ENCODE measurements around the gene FGFR3. TPM values are rescaled to one million over a fixed set of nuclear protein-coding genes. Genes with fewer than 3 reads are reported as not detected.

The FGFR3 gene
- polyA plus RNA-seq, 1 donor from 2014 or later, result 0.48 TPM

DNA sequence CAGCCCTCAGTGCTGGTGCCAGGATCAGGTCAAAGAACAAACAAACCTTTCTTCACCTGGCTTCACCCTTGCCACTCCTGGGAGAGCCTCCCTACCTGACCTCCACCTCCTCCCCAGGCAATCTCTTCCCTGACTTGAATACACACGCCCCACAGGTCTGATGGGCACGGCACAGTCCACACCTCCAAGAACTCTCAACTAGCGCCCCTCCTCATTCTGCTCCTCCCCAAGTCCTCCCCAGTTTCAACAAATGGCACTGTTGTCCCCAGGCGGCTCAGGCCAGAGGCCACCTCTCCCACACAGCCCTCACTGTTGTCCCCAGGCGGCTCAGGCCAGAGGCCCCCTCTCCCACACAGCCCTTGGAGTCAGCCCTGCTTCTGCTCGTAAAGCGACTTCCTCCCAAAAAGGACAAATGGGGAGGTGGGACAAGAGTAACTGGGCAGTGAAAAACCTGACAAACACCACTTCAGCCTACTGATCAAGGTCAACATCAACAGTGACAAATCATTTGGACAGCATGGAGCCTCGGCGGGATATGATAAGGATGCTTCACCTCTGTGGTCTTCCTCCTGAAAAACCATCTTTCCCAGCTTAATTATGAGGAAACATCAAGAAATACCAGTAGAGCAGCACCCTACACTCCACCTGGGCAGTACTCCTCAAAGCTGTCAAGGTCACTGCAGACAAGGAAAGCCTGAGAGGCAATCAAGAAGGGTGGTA lies 60.0 kb downstream of the FGFR3 start:
- Histone ChIP-seq H3K9me2 (ENCODE audit: insufficient read depth, low read length) (no peaks in the 10 kb centered on the region), H3K9ac (ENCODE audit: low read length) (no peak overlapping the region), H2AFZ (ENCODE audit: low read depth, low read length) (no peak overlapping the region), H3K27me3 (ENCODE audit: insufficient read depth, low read depth, low read length) (no peaks in the 10 kb centered on the region), H3K4me3 (ENCODE audit: low read length) (no peak overlapping the region), H4K20me1 (ENCODE audit: insufficient read depth) (no peaks in the 10 kb centered on the region), H3K4me2 (ENCODE audit: low read length) (no peak overlapping the region), H3K36me3 (ENCODE audit: insufficient read depth, low read length) (no peaks in the 10 kb centered on the region), H3F3A (ENCODE audit: insufficient read depth, low read length, poor library complexity, severe bottlenecking) (no peaks in the 10 kb centered on the region), H3K79me2 (replicated peaks; ENCODE audit: insufficient read depth, low read length) (peaks cover 13% of the 10 kb centered on the region), H3K9me3 (ENCODE audit: low read length) (no peaks in the 10 kb centered on the region), H3K27ac (ENCODE audit: low read length) (no peak overlapping the region)
- TF ChIP-seq, protein P1, sequence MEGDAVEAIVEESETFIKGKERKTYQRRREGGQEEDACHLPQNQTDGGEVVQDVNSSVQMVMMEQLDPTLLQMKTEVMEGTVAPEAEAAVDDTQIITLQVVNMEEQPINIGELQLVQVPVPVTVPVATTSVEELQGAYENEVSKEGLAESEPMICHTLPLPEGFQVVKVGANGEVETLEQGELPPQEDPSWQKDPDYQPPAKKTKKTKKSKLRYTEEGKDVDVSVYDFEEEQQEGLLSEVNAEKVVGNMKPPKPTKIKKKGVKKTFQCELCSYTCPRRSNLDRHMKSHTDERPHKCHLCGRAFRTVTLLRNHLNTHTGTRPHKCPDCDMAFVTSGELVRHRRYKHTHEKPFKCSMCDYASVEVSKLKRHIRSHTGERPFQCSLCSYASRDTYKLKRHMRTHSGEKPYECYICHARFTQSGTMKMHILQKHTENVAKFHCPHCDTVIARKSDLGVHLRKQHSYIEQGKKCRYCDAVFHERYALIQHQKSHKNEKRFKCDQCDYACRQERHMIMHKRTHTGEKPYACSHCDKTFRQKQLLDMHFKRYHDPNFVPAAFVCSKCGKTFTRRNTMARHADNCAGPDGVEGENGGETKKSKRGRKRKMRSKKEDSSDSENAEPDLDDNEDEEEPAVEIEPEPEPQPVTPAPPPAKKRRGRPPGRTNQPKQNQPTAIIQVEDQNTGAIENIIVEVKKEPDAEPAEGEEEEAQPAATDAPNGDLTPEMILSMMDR (IDR thresholded peaks at IDR 0.05; ENCODE audit: poor library complexity, severe bottlenecking), result no peak
- TF ChIP-seq SMC3 (conservative IDR thresholded peaks at IDR 0.05; ENCODE audit: poor library complexity) (no peak), EZH2 (IDR thresholded peaks at IDR 0.05; ENCODE audit: borderline replicate concordance, insufficient read depth, low read length, poor library complexity, severe bottlenecking) (no peak), TAF1 (IDR thresholded peaks at IDR 0.05; ENCODE audit: low read depth) (no peak), EP300 (conservative IDR thresholded peaks at IDR 0.05; ENCODE audit: poor library complexity, severe bottlenecking) (no peak), MXI1 (conservative IDR thresholded peaks at IDR 0.05; ENCODE audit: poor library complexity, severe bottlenecking) (no peak), POLR2AphosphoS5 (IDR thresholded peaks at IDR 0.05) (no peak), RAD21 (conservative IDR thresholded peaks at IDR 0.05) (no peak)
- TF ChIP-seq, protein P2, sequence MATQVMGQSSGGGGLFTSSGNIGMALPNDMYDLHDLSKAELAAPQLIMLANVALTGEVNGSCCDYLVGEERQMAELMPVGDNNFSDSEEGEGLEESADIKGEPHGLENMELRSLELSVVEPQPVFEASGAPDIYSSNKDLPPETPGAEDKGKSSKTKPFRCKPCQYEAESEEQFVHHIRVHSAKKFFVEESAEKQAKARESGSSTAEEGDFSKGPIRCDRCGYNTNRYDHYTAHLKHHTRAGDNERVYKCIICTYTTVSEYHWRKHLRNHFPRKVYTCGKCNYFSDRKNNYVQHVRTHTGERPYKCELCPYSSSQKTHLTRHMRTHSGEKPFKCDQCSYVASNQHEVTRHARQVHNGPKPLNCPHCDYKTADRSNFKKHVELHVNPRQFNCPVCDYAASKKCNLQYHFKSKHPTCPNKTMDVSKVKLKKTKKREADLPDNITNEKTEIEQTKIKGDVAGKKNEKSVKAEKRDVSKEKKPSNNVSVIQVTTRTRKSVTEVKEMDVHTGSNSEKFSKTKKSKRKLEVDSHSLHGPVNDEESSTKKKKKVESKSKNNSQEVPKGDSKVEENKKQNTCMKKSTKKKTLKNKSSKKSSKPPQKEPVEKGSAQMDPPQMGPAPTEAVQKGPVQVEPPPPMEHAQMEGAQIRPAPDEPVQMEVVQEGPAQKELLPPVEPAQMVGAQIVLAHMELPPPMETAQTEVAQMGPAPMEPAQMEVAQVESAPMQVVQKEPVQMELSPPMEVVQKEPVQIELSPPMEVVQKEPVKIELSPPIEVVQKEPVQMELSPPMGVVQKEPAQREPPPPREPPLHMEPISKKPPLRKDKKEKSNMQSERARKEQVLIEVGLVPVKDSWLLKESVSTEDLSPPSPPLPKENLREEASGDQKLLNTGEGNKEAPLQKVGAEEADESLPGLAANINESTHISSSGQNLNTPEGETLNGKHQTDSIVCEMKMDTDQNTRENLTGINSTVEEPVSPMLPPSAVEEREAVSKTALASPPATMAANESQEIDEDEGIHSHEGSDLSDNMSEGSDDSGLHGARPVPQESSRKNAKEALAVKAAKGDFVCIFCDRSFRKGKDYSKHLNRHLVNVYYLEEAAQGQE (IDR thresholded peaks at IDR 0.05; ENCODE audit: borderline replicate concordance), result no peak

DNA sequence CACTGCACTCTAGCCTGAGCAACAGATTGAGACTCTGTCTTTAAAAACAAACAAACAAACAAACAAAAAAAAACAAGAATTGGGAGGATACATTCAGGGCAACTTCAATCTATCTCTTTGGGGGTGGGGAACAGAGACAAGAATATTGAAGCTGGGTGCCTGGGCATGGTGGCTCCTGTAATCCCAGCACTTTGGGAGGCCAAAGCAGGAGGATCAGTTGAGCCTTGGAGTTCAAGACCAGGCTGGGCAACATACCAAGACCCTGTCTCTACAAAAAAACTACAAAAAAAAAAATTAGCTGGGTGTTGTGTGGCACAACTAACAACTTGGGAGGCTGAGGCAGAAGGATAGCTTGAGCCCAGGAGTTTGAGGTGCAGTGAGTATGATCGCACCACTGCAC lies 61.7 kb downstream of the FGFR3 start:
- TF ChIP-seq RAD21 (conservative IDR thresholded peaks at IDR 0.05) (no peak), MXI1 (conservative IDR thresholded peaks at IDR 0.05; ENCODE audit: poor library complexity, severe bottlenecking) (no peak), SMC3 (conservative IDR thresholded peaks at IDR 0.05; ENCODE audit: poor library complexity) (no peak), POLR2AphosphoS5 (IDR thresholded peaks at IDR 0.05) (no peak), EP300 (conservative IDR thresholded peaks at IDR 0.05; ENCODE audit: poor library complexity, severe bottlenecking) (no peak), TAF1 (IDR thresholded peaks at IDR 0.05; ENCODE audit: low read depth) (no peak), EZH2 (IDR thresholded peaks at IDR 0.05; ENCODE audit: borderline replicate concordance, insufficient read depth, low read length, poor library complexity, severe bottlenecking) (no peak)
- TF ChIP-seq, protein P1 (IDR thresholded peaks at IDR 0.05; ENCODE audit: poor library complexity, severe bottlenecking), result no peak
- TF ChIP-seq, protein P2 (IDR thresholded peaks at IDR 0.05; ENCODE audit: borderline replicate concordance), result no peak
- no peaks in the 10 kb centered on the region for H3F3A ChIP-seq (ENCODE audit: insufficient read depth, low read length, poor library complexity, severe bottlenecking)
- H3K36me3 ChIP-seq (ENCODE audit: insufficient read depth, low read length), result no peaks in the 10 kb centered on the region
- H3K27me3 ChIP-seq (ENCODE audit: insufficient read depth, low read depth, low read length), result no peaks in the 10 kb centered on the region
- no peak overlapping the region for H3K27ac ChIP-seq (ENCODE audit: low read length)
- no peaks in the 10 kb centered on the region for H3K9me2 ChIP-seq (ENCODE audit: insufficient read depth, low read length)
- no peak overlapping the region for H2AFZ ChIP-seq (ENCODE audit: low read depth, low read length)
- H3K4me3 ChIP-seq (ENCODE audit: low read length), result peak overlapping the region; percentile 98
- no peaks in the 10 kb centered on the region for H4K20me1 ChIP-seq (ENCODE audit: insufficient read depth)
- no peaks in the 10 kb centered on the region for H3K9me3 ChIP-seq (ENCODE audit: low read length)
- peak overlapping the region; percentile 74 for H3K9ac ChIP-seq (ENCODE audit: low read length)
- H3K79me2 ChIP-seq (replicated peaks; ENCODE audit: insufficient read depth, low read length), result peaks cover 13% of the 10 kb centered on the region
- peak overlapping the region; percentile 37 for H3K4me2 ChIP-seq (ENCODE audit: low read length)
